ENCODE data around the gene PDCD2L. TPM values are rescaled to one million over a fixed set of nuclear protein-coding genes. Genes with fewer than 3 reads are reported as not detected.
"Not testable (repeated sequence)": the region's sequence is repeated elsewhere in the genome, so short reads cannot be mapped to it uniquely, and the experiment has no call there.

PDCD2L gene
- polyA plus RNA-seq, 1 of the 3 experiments (the other 2 are of a cell fraction): 20.8 TPM

DNA sequence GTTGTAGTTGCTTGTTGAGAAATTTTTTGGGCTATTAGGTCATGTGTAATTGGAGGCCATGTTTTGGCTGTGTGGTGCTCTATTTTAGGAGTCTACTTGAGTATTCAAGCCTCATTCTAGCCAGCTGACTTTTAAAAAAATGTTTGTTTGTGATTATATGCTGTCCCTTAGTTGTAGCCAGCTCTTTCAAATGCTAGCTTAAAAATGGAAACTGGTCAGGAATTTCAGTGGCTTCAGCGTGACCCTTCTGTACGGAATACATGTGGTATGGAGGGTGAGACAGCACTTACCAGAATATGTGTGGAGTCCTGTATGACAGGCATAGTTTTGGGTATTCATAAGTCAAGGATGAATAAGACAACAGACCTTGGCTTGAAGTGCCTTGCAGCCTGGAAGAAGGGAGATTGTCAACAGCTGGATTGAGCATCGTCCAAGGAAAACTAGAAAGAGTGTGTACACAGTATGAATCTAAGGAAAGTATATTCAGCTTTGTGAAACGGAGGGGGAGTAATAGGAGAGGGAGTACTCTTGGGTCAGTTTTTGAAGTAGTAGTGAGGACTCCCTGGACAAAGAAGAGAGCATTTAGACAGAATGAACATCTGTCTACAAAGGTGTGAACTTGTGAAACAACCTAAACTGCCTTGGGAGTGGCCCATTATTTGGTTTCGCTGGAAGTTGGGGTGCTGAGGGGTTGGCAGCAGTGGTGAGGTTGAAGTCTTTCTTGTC lies 57.3 kb downstream of the PDCD2L start:
- no peak for TF ChIP-seq SMC3 (IDR thresholded peaks at IDR 0.05; ENCODE audit: low read depth, low read length)
- TF ChIP-seq FOXJ3 (CRISPR knock-in tag; IDR thresholded peaks at IDR 0.05): no peak
- DNase-seq: no peak
- no peaks in the 10 kb centered on the region for H3K9me2 ChIP-seq
- no peak overlapping the region for H3K27ac ChIP-seq (ENCODE audit: low read depth in 2 of 2, low read length in 1 of 2)
- peaks cover 71 to 78% of the 10 kb centered on the region in 2 experiments for H3K36me3 ChIP-seq (replicated peaks in 1 of 2; ENCODE audit: control insufficient read depth in 1 of 2, insufficient read depth in 2 of 2, low read length in 1 of 2)
- H3K4me1 ChIP-seq (ENCODE audit: control insufficient read depth in 1 of 2, insufficient read depth in 2 of 2, low read depth in 1 of 2, low read length in 1 of 2): peaks cover 0 to 2% of the 10 kb centered on the region in 2 experiments; a peak in 1 of 4 replicates
- no peak overlapping the region for H3K4me3 ChIP-seq (ENCODE audit: low read depth in 2 of 2, low read length in 1 of 2)
- peaks cover 79% of the 10 kb centered on the region for H3K79me2 ChIP-seq (ENCODE audit: insufficient read depth)
- no peaks in the 10 kb centered on the region for H3K9me3 ChIP-seq
- no peaks in the 10 kb centered on the region for H4K20me1 ChIP-seq (ENCODE audit: insufficient read depth)
- CTCF ChIA-PET: interaction anchor here (2.8 kb wide), 1 partner anchor 11 kb away, joined by 10 read pairs; no protein-coding TSS in a partner anchor
- POLR2A ChIA-PET: no interaction called here
- no peak overlapping the region for H3K9ac ChIP-seq
- H3K27me3 ChIP-seq (ENCODE audit: insufficient read depth): no peaks in the 10 kb centered on the region
- no peak overlapping the region for H2AFZ ChIP-seq (ENCODE audit: low read depth)
- peaks cover 10% of the 10 kb centered on the region for H3F3A ChIP-seq (replicated peaks; ENCODE audit: insufficient read depth)
- no peak overlapping the region for H3K4me2 ChIP-seq
- 89% methylated on average over 5 of the region's 5 CpGs for WGBS (ENCODE audit: low lambda C conversion rate)

DNA sequence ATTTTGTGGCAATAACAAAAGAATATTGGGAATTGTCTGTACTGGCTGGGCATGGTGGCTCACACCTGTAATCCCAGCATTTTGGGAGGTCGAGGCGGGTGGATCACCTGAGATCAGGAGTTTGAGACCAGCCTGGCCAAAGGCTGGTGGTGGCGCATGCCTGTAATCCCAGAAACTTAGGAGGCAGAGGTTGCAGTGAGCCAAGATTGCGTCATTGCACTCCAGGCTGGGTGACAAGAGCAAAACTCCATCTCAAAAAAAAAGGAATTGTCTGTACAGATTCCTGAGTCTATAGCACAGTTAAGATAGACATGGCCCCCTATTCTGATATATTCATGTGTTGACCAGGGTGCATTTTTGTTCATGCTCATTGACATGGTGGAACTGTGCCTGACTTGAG lies 60.6 kb downstream of the PDCD2L start:
- WGBS (ENCODE audit: low lambda C conversion rate): 95% methylated on average over 4 of the region's 4 CpGs
- peaks cover 71 to 84% of the 10 kb centered on the region in 2 experiments for H3K36me3 ChIP-seq (replicated peaks in 1 of 2; ENCODE audit: control insufficient read depth in 1 of 2, insufficient read depth in 2 of 2, low read length in 1 of 2)
- H4K20me1 ChIP-seq (ENCODE audit: insufficient read depth): not testable (repeated sequence)

DNA sequence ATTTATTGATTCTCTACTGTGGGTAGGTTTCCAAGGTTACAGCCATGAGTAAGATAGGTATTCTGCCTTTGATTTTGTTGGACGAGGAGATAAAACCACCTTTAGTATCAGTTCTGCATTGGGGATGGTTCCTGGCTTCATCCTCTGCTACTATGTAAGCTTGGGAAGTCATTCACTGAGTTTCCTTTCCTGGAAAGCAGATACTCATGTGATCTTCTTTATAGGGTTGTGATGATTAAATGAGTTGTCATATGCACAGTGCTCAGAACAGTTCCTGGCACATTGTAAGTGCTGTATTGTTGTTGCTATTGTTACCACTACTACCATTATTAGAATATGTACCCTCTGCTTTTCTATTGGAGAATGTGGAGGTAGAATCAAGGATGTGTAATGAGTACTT lies 64.2 kb downstream of the PDCD2L start:
- no peak overlapping the region for H3K9ac ChIP-seq
- H3K4me2 ChIP-seq: no peak overlapping the region
- TF ChIP-seq NFIC (IDR thresholded peaks at IDR 0.05; ENCODE audit: borderline replicate concordance) (no peak), RCOR1 (IDR thresholded peaks at IDR 0.05; ENCODE audit: low read length) (no peak), NRF1 (IDR thresholded peaks at IDR 0.05; ENCODE audit: low read depth, low read length) (no peak), EP300 (IDR thresholded peaks at IDR 0.05; ENCODE audit: borderline replicate concordance in 1 of 2, low read depth in 1 of 2, low read length in 1 of 2) (no peak), GABPA (IDR thresholded peaks at IDR 0.05; ENCODE audit: low read depth) (no peak), SIN3A (IDR thresholded peaks at IDR 0.05; ENCODE audit: borderline replicate concordance, low read depth, low read length) (no peak), YY1 (IDR thresholded peaks at IDR 0.05; ENCODE audit: low read depth) (no peak), TAF1 (IDR thresholded peaks at IDR 0.05; ENCODE audit: borderline replicate concordance, low read depth, low read length) (no peak), FOXJ3 (CRISPR knock-in tag; IDR thresholded peaks at IDR 0.05) (no peak), CHD2 (IDR thresholded peaks at IDR 0.05; ENCODE audit: low read length, partially characterized antibody) (no peak), RAD21 (IDR thresholded peaks at IDR 0.05; ENCODE audit: low read length) (no peak), SMC3 (IDR thresholded peaks at IDR 0.05; ENCODE audit: low read depth, low read length) (no peak), RXRA (IDR thresholded peaks at IDR 0.05; ENCODE audit: borderline replicate concordance, low read depth) (no peak), ELF1 (IDR thresholded peaks at IDR 0.05) (no peak), TEAD4 (IDR thresholded peaks at IDR 0.05; ENCODE audit: borderline replicate concordance, insufficient read depth) (no peak), FOSL2 (IDR thresholded peaks at IDR 0.05; ENCODE audit: borderline replicate concordance, low read depth) (no peak)
- TF ChIP-seq, protein P1, sequence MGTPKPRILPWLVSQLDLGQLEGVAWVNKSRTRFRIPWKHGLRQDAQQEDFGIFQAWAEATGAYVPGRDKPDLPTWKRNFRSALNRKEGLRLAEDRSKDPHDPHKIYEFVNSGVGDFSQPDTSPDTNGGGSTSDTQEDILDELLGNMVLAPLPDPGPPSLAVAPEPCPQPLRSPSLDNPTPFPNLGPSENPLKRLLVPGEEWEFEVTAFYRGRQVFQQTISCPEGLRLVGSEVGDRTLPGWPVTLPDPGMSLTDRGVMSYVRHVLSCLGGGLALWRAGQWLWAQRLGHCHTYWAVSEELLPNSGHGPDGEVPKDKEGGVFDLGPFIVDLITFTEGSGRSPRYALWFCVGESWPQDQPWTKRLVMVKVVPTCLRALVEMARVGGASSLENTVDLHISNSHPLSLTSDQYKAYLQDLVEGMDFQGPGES (IDR thresholded peaks at IDR 0.05; ENCODE audit: low read depth, low read length): no peak
- TF ChIP-seq, protein P2, sequence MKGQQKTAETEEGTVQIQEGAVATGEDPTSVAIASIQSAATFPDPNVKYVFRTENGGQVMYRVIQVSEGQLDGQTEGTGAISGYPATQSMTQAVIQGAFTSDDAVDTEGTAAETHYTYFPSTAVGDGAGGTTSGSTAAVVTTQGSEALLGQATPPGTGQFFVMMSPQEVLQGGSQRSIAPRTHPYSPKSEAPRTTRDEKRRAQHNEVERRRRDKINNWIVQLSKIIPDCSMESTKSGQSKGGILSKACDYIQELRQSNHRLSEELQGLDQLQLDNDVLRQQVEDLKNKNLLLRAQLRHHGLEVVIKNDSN (IDR thresholded peaks at IDR 0.05; ENCODE audit: borderline replicate concordance, low read depth): no peak
- TF ChIP-seq, protein P3, sequence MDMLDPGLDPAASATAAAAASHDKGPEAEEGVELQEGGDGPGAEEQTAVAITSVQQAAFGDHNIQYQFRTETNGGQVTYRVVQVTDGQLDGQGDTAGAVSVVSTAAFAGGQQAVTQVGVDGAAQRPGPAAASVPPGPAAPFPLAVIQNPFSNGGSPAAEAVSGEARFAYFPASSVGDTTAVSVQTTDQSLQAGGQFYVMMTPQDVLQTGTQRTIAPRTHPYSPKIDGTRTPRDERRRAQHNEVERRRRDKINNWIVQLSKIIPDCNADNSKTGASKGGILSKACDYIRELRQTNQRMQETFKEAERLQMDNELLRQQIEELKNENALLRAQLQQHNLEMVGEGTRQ (IDR thresholded peaks at IDR 0.05; ENCODE audit: borderline replicate concordance, low read depth, low read length): no peak
- H2AFZ ChIP-seq (ENCODE audit: low read depth): no peak overlapping the region
- no peaks in the 10 kb centered on the region for H3K4me1 ChIP-seq (ENCODE audit: control insufficient read depth in 1 of 2, insufficient read depth in 2 of 2, low read depth in 1 of 2, low read length in 1 of 2)
- ChIA-PET POLR2A (no interaction called here), CTCF (no interaction called here)
- no peaks in the 10 kb centered on the region for H3K27me3 ChIP-seq (ENCODE audit: insufficient read depth)
- H4K20me1 ChIP-seq (ENCODE audit: insufficient read depth): no peaks in the 10 kb centered on the region
- DNase-seq: no peak
- no peaks in the 10 kb centered on the region for H3K9me3 ChIP-seq
- 94% methylated on average over 1 of the region's 1 CpG for WGBS (ENCODE audit: low lambda C conversion rate)
- H3K27ac ChIP-seq (ENCODE audit: low read depth in 2 of 2, low read length in 1 of 2): no peak overlapping the region
- peaks cover 28% of the 10 kb centered on the region; the same call in 1 of the 2 replicates for H3K79me2 ChIP-seq (ENCODE audit: insufficient read depth)
- H3K9me2 ChIP-seq: no peaks in the 10 kb centered on the region
- no peak overlapping the region for H3K4me3 ChIP-seq (ENCODE audit: low read depth in 2 of 2, low read length in 1 of 2)
- H3F3A ChIP-seq (replicated peaks; ENCODE audit: insufficient read depth): peaks cover 33% of the 10 kb centered on the region
- peaks cover 63 to 70% of the 10 kb centered on the region in 2 experiments for H3K36me3 ChIP-seq (replicated peaks in 1 of 2; ENCODE audit: control insufficient read depth in 1 of 2, insufficient read depth in 2 of 2, low read length in 1 of 2)

More for the DNA sequence above, 60.6 kb downstream of the PDCD2L start:
- POLR2A ChIA-PET: interaction anchor here (0.7 kb wide), 1 partner anchor 9 kb away, joined by 5 read pairs; no protein-coding TSS in a partner anchor
- H3K4me3 ChIP-seq (ENCODE audit: low read depth in 2 of 2, low read length in 1 of 2); H3K4me1 ChIP-seq (ENCODE audit: control insufficient read depth in 1 of 2, insufficient read depth in 2 of 2, low read depth in 1 of 2, low read length in 1 of 2); H3K9me3 ChIP-seq; DNase-seq; H3K27ac ChIP-seq (ENCODE audit: low read depth in 2 of 2, low read length in 1 of 2); H3K9me2 ChIP-seq; H3K27me3 ChIP-seq (ENCODE audit: insufficient read depth); H3K4me2 ChIP-seq; H2AFZ ChIP-seq (ENCODE audit: low read depth); CTCF ChIA-PET; H3K9ac ChIP-seq: not testable (repeated sequence)
- H3F3A ChIP-seq (replicated peaks; ENCODE audit: insufficient read depth): peaks cover 21% of the 10 kb centered on the region
- peaks cover 60% of the 10 kb centered on the region for H3K79me2 ChIP-seq (ENCODE audit: insufficient read depth)

Data from SK-N-SH (cell line).